ENCODE measurements around the gene HIVEP3.

DNA sequence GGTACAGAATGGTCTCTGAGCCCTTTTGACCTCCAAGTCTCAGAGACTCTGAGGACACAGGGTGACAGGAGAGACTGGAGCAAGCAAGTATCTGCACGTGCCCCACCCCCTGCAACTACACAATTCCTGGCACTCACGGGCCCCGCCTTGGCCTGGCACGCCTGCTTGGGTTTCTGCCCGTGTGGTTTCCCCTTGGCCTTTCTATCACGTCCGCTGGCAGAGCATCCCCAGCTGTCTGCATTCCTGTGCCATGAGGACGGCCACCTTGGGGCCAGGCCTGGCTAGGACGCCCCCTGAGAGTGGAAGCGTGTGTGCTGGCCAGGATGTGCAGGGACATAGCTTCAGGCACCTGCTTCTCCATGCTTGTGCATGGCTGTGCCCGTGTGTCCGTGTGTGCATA lies 419.9 kb downstream of the HIVEP3 start:
- TF ChIP-seq POLR2A (IDR thresholded peaks at IDR 0.05), result no peak
- TF ChIP-seq, protein P1, sequence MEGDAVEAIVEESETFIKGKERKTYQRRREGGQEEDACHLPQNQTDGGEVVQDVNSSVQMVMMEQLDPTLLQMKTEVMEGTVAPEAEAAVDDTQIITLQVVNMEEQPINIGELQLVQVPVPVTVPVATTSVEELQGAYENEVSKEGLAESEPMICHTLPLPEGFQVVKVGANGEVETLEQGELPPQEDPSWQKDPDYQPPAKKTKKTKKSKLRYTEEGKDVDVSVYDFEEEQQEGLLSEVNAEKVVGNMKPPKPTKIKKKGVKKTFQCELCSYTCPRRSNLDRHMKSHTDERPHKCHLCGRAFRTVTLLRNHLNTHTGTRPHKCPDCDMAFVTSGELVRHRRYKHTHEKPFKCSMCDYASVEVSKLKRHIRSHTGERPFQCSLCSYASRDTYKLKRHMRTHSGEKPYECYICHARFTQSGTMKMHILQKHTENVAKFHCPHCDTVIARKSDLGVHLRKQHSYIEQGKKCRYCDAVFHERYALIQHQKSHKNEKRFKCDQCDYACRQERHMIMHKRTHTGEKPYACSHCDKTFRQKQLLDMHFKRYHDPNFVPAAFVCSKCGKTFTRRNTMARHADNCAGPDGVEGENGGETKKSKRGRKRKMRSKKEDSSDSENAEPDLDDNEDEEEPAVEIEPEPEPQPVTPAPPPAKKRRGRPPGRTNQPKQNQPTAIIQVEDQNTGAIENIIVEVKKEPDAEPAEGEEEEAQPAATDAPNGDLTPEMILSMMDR (IDR thresholded peaks at IDR 0.05), result no peak

Measured in right lobe of liver (tissue), 4 donors.